ENCODE results near the gene COL5A3. TPM values are rescaled to one million over a fixed set of nuclear protein-coding genes. Genes with fewer than 3 reads are reported as not detected.

The COL5A3 gene
- total RNA-seq, 2 experiments from 2014 or later = 4.4 to 5.2 TPM

- POLR2A ChIA-PET = no interaction called here
- CTCF ChIA-PET = no interaction called here
- Mint-ChIP-seq H3K4me1 (ENCODE audit: low read depth) (peaks cover 11% of the 10 kb centered on the region), H3K36me3 (ENCODE audit: low read depth) (no peaks in the 10 kb centered on the region), H3K4me3 (no peak overlapping the region), H3K9me3 (no peaks in the 10 kb centered on the region), H3K27me3 (peaks cover 68% of the 10 kb centered on the region), H3K27ac (no peak overlapping the region)
- Histone ChIP-seq H3K27ac (ENCODE audit: low read depth in 1 of 2, low read length in 2 of 2) (no peak overlapping the region), H3K27me3 (ENCODE audit: control insufficient read depth in 1 of 2, insufficient read depth in 2 of 2, low read length in 2 of 2) (peaks cover 52 to 64% of the 10 kb centered on the region in 2 experiments), H3K9me3 (ENCODE audit: control insufficient read depth in 1 of 2, insufficient read depth in 1 of 2, low read length in 2 of 2) (peaks cover 0 to 20% of the 10 kb centered on the region in 2 experiments), H3K4me1 (ENCODE audit: insufficient read depth, low read length) (peaks cover 43% of the 10 kb centered on the region), H3K36me3 (ENCODE audit: insufficient read depth, low read length) (no peaks in the 10 kb centered on the region), H3K4me3 (ENCODE audit: low read length) (no peak overlapping the region)
- intact Hi-C loops (cut with DNase I, micrococcal nuclease) = no loop called here
- no peak for DNase-seq
- no peak for ATAC-seq (ENCODE audit: poor library complexity)
- TF ChIP-seq CTCF (IDR thresholded peaks at IDR 0.05) = no peak
Observed at GRCh38 chr19:10010939-10011338, 635 bp upstream of the COL5A3 start.

- peaks cover 52 to 67% of the 10 kb centered on the region in 2 experiments for H3K27me3 ChIP-seq (ENCODE audit: control insufficient read depth in 1 of 2, insufficient read depth in 2 of 2, low read length in 2 of 2)
- intact Hi-C loops (cut with DNase I, micrococcal nuclease) = no loop called here
- POLR2A ChIA-PET = no interaction called here
- TF ChIP-seq CTCF (IDR thresholded peaks at IDR 0.05) = no peak
- H3K4me3 Mint-ChIP-seq = peak overlapping the region; percentile 11
- H3K27ac Mint-ChIP-seq = peak overlapping the region; percentile 13
- ATAC-seq (ENCODE audit: poor library complexity) = peak; percentile 28
- no peaks in the 10 kb centered on the region for H3K9me3 Mint-ChIP-seq
- H3K4me1 ChIP-seq (ENCODE audit: insufficient read depth, low read length) = peaks cover 52% of the 10 kb centered on the region
- H3K27ac ChIP-seq (ENCODE audit: low read depth in 1 of 2, low read length in 2 of 2) = no peak overlapping the region
- peak in 2 of 14 experiments; percentile 40 to 62 for DNase-seq
- no peaks in the 10 kb centered on the region for H3K36me3 Mint-ChIP-seq (ENCODE audit: low read depth)
- H3K4me1 Mint-ChIP-seq (ENCODE audit: low read depth) = peaks cover 13% of the 10 kb centered on the region
- H3K4me3 ChIP-seq (ENCODE audit: low read length) = peak overlapping the region; percentile 14
- peaks cover 0 to 20% of the 10 kb centered on the region in 2 experiments for H3K9me3 ChIP-seq (ENCODE audit: control insufficient read depth in 1 of 2, insufficient read depth in 1 of 2, low read length in 2 of 2)
- H3K36me3 ChIP-seq (ENCODE audit: insufficient read depth, low read length) = no peaks in the 10 kb centered on the region
- H3K27me3 Mint-ChIP-seq = peaks cover 77% of the 10 kb centered on the region
- CTCF ChIA-PET = interaction anchor here (0.6 to 1.4 kb wide), 2 partner anchors 18 to 626 kb away, joined by 3 read pairs; no protein-coding TSS in a partner anchor
Observed at GRCh38 chr19:10009714-10010224, 535 bp downstream of the COL5A3 start.

- ChIA-PET CTCF (interaction anchor here (1.4 kb wide), 1 partner anchor 20 kb away, joined by 3 read pairs; no protein-coding TSS in a partner anchor), POLR2A (no interaction called here)
- Mint-ChIP-seq H3K4me1 (ENCODE audit: low read depth) (peaks cover 17% of the 10 kb centered on the region), H3K4me3 (peak overlapping the region; percentile 1), H3K27me3 (peaks cover 73% of the 10 kb centered on the region), H3K36me3 (ENCODE audit: low read depth) (no peaks in the 10 kb centered on the region), H3K27ac (no peak overlapping the region), H3K9me3 (no peaks in the 10 kb centered on the region)
- no peaks in the 10 kb centered on the region for H3K36me3 ChIP-seq (ENCODE audit: insufficient read depth, low read length)
- peaks cover 0 to 20% of the 10 kb centered on the region in 2 experiments for H3K9me3 ChIP-seq (ENCODE audit: control insufficient read depth in 1 of 2, insufficient read depth in 1 of 2, low read length in 2 of 2)
- H3K27me3 ChIP-seq (ENCODE audit: control insufficient read depth in 1 of 2, insufficient read depth in 2 of 2, low read length in 2 of 2) = peaks cover 54 to 62% of the 10 kb centered on the region in 2 experiments
- peaks cover 67% of the 10 kb centered on the region for H3K4me1 ChIP-seq (ENCODE audit: insufficient read depth, low read length)
- no peak for DNase-seq
- TF ChIP-seq CTCF (IDR thresholded peaks at IDR 0.05) = no peak
- intact Hi-C loops (cut with DNase I, micrococcal nuclease) = no loop called here
- no peak overlapping the region for H3K4me3 ChIP-seq (ENCODE audit: low read length)
- H3K27ac ChIP-seq (ENCODE audit: low read depth in 1 of 2, low read length in 2 of 2) = no peak overlapping the region
- ATAC-seq (ENCODE audit: poor library complexity) = no peak
Observed at GRCh38 chr19:10008184-10008765, 2.0 kb downstream of the COL5A3 start.

All from CD4-positive, alpha-beta T cell (primary cell).